GM21825 (cell line): ENCODE results near the gene CKAP5.

Experiments
- ATAC-seq: cut with Tn5 transposase; IDR thresholded peaks from one replicate; pipeline ENCODE4 v1.9.1; 2021; ENCODE audit warnings: mild to moderate bottlenecking, moderate library complexity; ENCODE audit not compliant: unreplicated experiment

Gene CKAP5

GRCh38 chr11:46769636-46770221, 76.4 kb downstream of the CKAP5 start:
- no peak for ATAC-seq

GRCh38 chr11:46766656-46767055, 79.4 kb downstream of the CKAP5 start:
- ATAC-seq: no peak

- ATAC-seq: no peak
Measured at GRCh38 chr11:46762248-46762647, 83.8 kb downstream of the CKAP5 start.

GRCh38 chr11:46761807-46762206, 84.3 kb downstream of the CKAP5 start:
- no peak for ATAC-seq

- no peak for ATAC-seq
Measured at GRCh38 chr11:46760429-46761128, 85.5 kb downstream of the CKAP5 start.

GRCh38 chr11:46759196-46759595, 86.9 kb downstream of the CKAP5 start:
- ATAC-seq: no peak

- no peak for ATAC-seq
Measured at GRCh38 chr11:46755962-46756361, 90.1 kb downstream of the CKAP5 start.

GRCh38 chr11:46747150-46747549, 98.9 kb downstream of the CKAP5 start:
- ATAC-seq: no peak

- ATAC-seq: no peak
Measured at GRCh38 chr11:46745995-46746394, 100.1 kb downstream of the CKAP5 start.

- ATAC-seq: no peak
Measured at GRCh38 chr11:46745328-46745727, 100.8 kb downstream of the CKAP5 start.

- ATAC-seq: no peak
Measured at GRCh38 chr11:46743693-46744339, 102.3 kb downstream of the CKAP5 start.

GRCh38 chr11:46743043-46743442, 103.0 kb downstream of the CKAP5 start:
- ATAC-seq: no peak

- ATAC-seq: no peak
Measured at GRCh38 chr11:46741600-46742484, 104.2 kb downstream of the CKAP5 start.

- no peak for ATAC-seq
Measured at GRCh38 chr11:46738887-46739286, 107.2 kb downstream of the CKAP5 start.

- ATAC-seq: no peak
Measured at GRCh38 chr11:46737699-46738098, 108.4 kb downstream of the CKAP5 start.

GRCh38 chr11:46736615-46737014, 109.5 kb downstream of the CKAP5 start:
- no peak for ATAC-seq

GRCh38 chr11:46736146-46736545, 109.9 kb downstream of the CKAP5 start:
- no peak for ATAC-seq

- ATAC-seq: no peak
Measured at GRCh38 chr11:46733234-46733633, 112.8 kb downstream of the CKAP5 start.

- no peak for ATAC-seq
Measured at GRCh38 chr11:46731545-46731944, 114.5 kb downstream of the CKAP5 start.

- no peak for ATAC-seq
Measured at GRCh38 chr11:46729110-46730027, 116.7 kb downstream of the CKAP5 start.
